Left renal cortex interstitium (tissue), 4 donors: ENCODE data around the gene CNTN4. TPM values are rescaled to one million over a fixed set of nuclear protein-coding genes. Genes with fewer than 3 reads are reported as not detected.
"Not testable (repeated sequence)": the region's sequence is repeated elsewhere in the genome, so short reads cannot be mapped to it uniquely, and the experiment has no call there.

Experiments used
- DNase-seq, 4 donors: peaks; one replicate each; pipeline ENCODE4 v3.0.0-alpha.2; 2013; ENCODE audit warnings: low read depth in 4 of 4, low spot score in 2 of 4, missing footprints in 1 of 4
- polyA plus RNA-seq, 4 donors: library from polyadenylated mRNA; unstranded; fragments of 120-200 nt; gene quantifications; one replicate each; pipeline ENCODE4 v1.2.1, GENCODE V29; 2013; ENCODE audit not compliant: insufficient read length in 4 of 4

CNTN4 gene
- 10 to 100 TPM; 24.5 to 32.1 (median 29.8) TPM for polyA plus RNA-seq

- peak; percentile 52 to 92 (median 82) for DNase-seq
These were observed at the start of gene CNTN4 for GRCh38 chr3:2098398-2099027. Gene CNTN4, plus strand, starts transcription at chr3:2098866.

- no peak for DNase-seq
These were observed 37.3 kb upstream of the CNTN4 start for GRCh38 chr3:2061360-2061759.

GRCh38 chr3:2071531-2071930, 27.1 kb upstream of the CNTN4 start:
- DNase-seq: no peak

GRCh38 chr3:2078821-2079220, 19.8 kb upstream of the CNTN4 start:
- DNase-seq: no peak

- no peak for DNase-seq
These were observed 15.7 kb upstream of the CNTN4 start for GRCh38 chr3:2082871-2083480.

- DNase-seq: not testable (repeated sequence)
These were observed 15.1 kb upstream of the CNTN4 start for GRCh38 chr3:2083558-2083957.

GRCh38 chr3:2090095-2090911, 8.4 kb upstream of the CNTN4 start:
- DNase-seq: no peak

GRCh38 chr3:2092758-2093157, 5.9 kb upstream of the CNTN4 start:
- no peak for DNase-seq

- DNase-seq: no peak
These were observed 3.7 kb upstream of the CNTN4 start for GRCh38 chr3:2094941-2095340.

GRCh38 chr3:2096216-2096615, 2.5 kb upstream of the CNTN4 start:
- DNase-seq: no peak

- peak in 1 of 4 donors; percentile 3 for DNase-seq
These were observed 950 bp upstream of the CNTN4 start for GRCh38 chr3:2097641-2098191.

- peak in 3 of 4 donors; percentile 56 to 62 (median 57) for DNase-seq
These were observed 484 bp downstream of the CNTN4 start for GRCh38 chr3:2099028-2099671.

GRCh38 chr3:2099779-2100191, 1.1 kb downstream of the CNTN4 start:
- DNase-seq: peak in 1 of 4 donors; percentile 46

GRCh38 chr3:2106438-2106837, 7.8 kb downstream of the CNTN4 start:
- DNase-seq: no peak

- DNase-seq: no peak
These were observed 12.0 kb downstream of the CNTN4 start for GRCh38 chr3:2110597-2111117.

- no peak for DNase-seq
These were observed 16.1 kb downstream of the CNTN4 start for GRCh38 chr3:2114617-2115275.

GRCh38 chr3:2130726-2131125, 32.1 kb downstream of the CNTN4 start:
- DNase-seq: no peak

- DNase-seq: no peak
These were observed 34.5 kb downstream of the CNTN4 start for GRCh38 chr3:2133146-2133545.

GRCh38 chr3:2137651-2138050, 39.0 kb downstream of the CNTN4 start:
- DNase-seq: no peak

- DNase-seq: no peak
These were observed 42.8 kb downstream of the CNTN4 start for GRCh38 chr3:2141482-2141881.
